Measurements from ENCODE around the gene CDH13.

DNA sequence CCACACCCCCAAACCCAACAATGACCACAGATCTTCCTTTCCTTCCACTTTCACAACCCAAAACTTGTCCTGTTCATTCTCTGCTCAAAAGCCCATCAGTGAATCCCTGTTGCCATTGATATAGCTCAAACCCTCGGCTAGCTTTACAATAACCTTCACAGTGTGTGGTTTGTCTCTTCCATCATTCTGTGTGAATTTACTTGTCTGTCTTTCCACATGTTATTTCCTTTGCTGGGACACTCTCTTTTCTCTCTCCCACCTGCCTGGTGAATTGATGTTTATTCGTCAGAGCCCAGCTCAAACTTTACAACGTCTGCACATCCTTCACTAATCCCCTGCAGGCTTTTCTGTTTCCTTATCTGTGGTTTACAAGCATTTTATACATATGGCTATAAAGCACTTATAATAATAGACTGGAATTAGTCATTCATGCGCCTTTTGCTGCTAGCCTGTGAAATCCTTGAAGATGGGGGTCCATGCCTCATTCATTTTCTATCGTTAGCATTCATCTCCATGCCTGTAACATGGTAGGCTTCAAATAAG lies 114.4 kb downstream of the CDH13 start:
- TF ChIP-seq, protein P1, sequence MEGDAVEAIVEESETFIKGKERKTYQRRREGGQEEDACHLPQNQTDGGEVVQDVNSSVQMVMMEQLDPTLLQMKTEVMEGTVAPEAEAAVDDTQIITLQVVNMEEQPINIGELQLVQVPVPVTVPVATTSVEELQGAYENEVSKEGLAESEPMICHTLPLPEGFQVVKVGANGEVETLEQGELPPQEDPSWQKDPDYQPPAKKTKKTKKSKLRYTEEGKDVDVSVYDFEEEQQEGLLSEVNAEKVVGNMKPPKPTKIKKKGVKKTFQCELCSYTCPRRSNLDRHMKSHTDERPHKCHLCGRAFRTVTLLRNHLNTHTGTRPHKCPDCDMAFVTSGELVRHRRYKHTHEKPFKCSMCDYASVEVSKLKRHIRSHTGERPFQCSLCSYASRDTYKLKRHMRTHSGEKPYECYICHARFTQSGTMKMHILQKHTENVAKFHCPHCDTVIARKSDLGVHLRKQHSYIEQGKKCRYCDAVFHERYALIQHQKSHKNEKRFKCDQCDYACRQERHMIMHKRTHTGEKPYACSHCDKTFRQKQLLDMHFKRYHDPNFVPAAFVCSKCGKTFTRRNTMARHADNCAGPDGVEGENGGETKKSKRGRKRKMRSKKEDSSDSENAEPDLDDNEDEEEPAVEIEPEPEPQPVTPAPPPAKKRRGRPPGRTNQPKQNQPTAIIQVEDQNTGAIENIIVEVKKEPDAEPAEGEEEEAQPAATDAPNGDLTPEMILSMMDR (conservative IDR thresholded peaks at IDR 0.05; ENCODE audit: low read depth, low read length), result no peak
- no peak for TF ChIP-seq EZH2 (IDR thresholded peaks at IDR 0.05; ENCODE audit: borderline replicate concordance, low read depth, low read length, poor library complexity, severe bottlenecking)

All from A673 (cell line).